NCI-H1694 (cell line): ENCODE data around the gene POP4.
"Not testable (repeated sequence)": the region's sequence is repeated elsewhere in the genome, so short reads cannot be mapped to it uniquely, and the experiment has no call there.

ENCODE experiments used
- DNase-seq: peaks from one replicate; lab custom pipeline; 2025; lab: John Stamatoyannopoulos, UW

Gene POP4

DNA sequence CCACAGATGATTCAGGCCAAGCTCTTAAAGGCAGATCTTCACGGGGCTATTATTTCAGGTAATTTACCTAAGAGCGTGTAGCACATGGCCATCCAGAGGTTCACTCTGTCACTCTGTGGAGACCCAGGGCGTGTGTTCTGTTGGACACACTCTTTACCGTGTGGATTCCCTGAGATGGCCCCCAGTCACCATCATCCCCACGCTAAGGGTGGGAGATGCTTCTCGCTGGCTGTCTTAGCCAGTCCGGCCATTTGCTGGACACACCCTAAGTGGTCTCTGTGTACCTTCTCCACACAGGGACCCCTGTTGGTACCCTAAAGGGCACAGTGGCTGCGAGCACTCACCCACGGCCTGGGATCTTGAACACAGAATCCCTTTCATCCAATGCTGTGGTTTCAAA lies 6.0 kb downstream of the POP4 start:
- no peak for DNase-seq

DNA sequence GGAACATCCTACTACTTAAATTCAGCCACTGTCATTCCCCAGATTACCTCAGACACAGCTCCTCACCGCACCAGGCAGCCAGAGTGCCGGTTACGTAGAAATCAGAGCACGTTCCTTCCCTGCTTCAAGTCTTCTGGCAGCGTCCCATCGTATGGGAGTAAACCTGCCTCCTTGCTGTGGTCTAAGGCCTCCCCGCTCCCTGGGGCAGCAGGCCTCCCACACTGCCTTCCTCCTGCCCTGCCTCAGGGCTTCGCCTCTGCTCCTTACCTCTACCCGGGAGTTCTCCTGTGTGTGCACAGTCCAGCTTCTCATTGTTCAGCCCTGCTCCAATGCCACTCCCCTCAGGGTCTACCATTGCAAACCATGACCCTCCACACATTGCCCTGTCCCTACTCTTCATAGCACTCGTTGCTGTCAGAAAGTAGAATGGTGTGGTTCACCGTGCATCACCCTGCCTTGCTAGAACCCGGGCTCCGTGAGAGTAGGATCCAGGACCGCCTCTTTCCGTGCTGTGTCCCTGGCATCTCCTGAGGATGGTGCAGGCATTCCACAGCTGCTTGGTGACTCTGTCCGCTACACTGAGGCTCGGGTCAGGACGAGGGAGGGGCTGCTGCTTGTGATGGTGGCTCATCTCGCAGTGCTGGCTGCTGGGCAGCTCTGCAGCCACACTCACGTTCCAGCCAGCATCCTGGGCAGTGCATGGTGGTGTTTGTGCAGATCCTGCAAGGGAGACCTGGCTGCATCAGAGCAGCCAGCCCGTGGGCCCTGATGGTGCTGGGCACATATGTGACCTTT lies 6.9 kb downstream of the POP4 start:
- no peak for DNase-seq

DNA sequence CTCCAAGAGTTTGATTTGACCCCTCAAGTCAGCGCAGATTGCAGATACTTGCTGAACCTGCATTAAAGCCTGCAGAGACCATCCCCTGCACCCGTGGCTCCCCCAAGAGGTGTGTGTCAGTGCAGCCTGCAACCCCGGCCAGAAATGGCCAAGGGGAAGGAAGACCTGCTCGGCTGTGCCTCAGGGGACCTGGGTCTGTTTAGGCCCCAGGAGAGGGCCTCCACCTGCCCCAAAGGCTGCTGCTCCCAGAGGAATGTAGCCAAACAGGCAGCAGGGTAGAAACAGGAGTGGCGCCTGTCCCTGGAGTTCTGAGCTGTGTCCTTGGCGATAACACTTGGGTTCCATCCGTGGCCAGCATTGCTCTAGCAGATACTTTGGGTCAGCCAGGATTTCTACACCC lies 8.0 kb downstream of the POP4 start:
- DNase-seq = no peak

DNA sequence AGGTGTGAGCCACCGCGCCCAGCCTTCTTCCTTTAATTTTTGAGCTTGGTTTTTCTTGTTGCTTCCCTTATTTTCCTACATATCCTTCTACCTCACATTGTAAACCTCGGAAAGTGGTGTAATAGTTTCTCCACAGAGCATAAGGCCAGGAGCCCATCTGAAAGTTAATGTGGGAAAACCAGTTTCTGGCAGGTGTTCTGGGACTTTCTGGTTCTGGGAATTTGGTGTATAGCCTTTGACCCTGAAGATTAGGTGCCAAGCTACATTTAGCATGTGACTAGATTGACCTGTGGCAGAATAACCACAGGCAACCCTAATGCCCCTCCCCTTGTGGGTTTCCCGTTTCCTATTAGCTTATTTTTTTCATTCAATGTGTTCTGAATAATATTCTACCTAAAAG lies 8.7 kb downstream of the POP4 start:
- DNase-seq = no peak

DNA sequence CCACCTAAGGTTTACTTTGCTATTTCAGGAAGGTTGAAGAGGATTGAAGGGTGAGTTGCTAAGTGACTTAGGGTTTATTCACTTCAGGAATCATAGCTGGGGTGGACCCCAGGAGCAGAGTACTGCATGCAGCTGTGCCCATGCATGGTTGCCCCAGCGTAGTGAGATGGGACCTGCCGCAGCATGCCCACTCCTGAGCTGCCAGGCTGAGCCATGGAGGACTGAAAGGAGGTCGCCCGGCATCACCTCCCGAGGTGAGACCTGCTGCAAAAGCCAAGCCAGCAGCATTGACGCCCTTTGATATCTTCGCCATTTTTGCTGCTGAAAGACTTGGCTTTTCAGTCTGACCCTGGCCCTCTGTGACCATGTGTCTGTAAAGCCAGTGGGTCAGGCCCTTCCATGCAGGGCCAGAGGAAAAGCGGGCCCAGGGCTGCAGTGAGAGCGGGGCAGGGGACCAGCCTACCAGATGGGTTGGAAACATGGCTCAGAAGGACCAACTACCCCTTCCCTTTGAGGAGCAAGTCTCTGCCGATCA lies 9.9 kb downstream of the POP4 start:
- no peak for DNase-seq

DNA sequence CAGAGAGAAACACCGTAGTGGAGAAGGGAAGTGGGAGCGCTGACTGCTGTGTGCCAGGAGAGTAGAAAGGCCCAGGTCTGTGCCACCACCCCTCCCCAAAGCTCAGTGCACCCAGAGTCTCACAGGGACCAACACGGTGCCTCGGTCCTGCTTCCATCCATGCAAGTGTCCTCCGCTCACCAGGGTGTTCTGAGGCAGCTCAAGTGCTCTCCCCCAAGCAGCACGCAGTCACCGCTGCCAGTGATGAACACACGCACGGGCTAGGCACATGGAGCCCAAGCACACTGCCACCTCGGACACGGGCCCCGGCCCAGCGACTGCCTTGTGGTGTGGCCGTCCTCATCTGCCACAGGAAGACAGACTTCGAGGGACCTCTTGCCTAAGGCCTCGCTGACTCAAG lies 10.5 kb downstream of the POP4 start:
- no peak for DNase-seq

DNA sequence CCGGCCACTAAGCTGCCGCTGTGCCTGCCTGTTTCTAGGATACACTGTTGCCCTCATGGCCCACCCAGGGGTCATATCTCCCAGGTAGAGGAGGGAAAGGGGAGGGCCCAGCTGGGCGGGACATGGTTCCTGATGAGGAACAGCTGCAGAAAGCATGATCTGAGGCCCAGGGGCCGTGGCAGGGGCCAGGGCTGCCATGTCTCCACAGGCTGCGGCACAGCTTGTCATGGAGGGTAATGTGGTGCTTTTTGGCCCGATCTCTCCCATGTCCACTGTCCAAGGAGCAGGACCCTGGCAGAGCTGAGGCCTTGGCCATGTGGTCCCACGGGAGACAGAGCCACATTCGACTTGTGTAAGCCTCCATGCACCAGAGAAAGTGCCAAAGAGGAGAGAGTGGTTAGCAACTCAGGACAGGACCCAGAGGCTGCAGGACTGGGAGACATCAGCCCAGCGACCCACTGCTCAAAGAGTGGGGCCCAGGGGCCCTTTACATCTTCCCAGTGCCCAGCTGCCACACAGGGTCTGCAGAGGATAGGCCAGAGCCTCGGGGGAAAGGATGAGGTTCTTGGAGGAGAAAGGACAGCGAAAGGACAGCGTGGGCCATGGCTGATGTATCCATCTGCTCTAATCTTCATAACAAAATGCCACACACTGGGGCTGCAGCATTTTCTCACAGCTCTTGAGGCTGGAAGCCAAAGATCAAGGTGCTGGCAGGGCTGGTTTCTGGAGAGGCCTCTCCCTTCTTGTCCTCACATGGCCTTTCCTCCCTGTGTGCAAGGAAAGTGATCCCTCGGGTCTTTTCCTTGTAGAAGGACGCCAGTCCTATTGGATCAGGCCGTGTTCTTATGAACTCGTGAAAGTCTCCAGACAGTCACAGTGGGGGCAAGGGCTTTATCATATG lies 11.5 kb downstream of the POP4 start:
- no peak for DNase-seq

DNA sequence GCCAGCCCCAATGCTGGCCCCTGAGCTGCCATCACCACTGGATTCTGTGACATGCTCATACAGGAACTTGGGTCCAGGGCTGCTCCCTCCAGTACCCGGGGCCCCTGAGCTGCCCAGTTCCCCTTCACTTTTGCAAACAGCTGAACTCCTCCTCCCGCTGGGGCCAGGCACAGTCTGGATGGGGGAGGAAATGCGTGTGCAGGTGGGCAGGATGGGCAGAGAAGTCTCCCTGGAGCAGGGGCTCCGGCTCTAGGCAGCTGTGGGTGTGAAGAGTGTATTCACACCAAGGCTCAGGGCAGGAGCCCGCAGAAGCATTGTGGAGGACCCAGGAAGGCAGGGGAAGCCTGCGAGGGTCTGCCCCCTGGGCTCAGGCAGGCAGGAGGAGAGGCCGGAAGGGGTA lies 12.4 kb downstream of the POP4 start:
- DNase-seq = no peak

DNA sequence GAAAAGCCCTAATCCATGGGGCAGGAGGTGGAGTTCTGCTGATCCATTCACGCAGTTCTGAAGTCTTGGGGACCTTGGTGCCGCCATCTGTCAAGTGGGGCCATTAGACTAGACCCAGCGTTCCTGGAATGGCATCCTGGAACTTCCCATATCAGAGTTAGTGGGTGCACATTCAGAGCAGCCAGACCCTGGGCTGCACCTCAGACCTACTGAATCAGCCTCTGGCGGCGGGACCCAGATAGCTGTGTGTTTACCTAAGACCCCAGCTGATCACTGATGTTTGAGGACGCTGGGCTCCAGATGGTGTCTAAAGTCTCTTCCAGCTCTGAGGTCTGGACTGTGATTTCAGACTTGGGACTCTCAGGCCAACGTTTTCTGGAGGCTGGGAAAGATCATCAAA lies 12.8 kb downstream of the POP4 start:
- no peak for DNase-seq

DNA sequence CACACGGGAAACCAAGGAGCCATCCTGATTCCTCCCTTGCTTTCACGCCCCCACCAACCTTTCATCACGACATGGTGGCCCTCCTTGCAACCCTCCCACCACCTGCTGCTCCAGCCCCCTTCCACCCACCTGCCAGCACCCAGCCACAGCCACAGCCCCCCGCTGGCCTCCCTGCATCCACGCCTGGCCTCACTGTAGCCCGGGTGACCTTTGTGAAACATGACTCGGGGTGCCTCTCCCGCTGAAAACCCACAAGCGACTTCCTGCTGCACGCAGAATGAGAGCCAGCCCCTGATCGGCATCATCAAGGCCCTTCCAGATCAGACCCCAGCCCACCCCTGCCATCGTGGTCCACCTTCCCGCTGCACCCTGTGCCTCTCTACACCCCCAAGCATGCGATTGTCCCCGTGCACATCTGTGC lies 14.9 kb downstream of the POP4 start:
- DNase-seq = no peak

DNA sequence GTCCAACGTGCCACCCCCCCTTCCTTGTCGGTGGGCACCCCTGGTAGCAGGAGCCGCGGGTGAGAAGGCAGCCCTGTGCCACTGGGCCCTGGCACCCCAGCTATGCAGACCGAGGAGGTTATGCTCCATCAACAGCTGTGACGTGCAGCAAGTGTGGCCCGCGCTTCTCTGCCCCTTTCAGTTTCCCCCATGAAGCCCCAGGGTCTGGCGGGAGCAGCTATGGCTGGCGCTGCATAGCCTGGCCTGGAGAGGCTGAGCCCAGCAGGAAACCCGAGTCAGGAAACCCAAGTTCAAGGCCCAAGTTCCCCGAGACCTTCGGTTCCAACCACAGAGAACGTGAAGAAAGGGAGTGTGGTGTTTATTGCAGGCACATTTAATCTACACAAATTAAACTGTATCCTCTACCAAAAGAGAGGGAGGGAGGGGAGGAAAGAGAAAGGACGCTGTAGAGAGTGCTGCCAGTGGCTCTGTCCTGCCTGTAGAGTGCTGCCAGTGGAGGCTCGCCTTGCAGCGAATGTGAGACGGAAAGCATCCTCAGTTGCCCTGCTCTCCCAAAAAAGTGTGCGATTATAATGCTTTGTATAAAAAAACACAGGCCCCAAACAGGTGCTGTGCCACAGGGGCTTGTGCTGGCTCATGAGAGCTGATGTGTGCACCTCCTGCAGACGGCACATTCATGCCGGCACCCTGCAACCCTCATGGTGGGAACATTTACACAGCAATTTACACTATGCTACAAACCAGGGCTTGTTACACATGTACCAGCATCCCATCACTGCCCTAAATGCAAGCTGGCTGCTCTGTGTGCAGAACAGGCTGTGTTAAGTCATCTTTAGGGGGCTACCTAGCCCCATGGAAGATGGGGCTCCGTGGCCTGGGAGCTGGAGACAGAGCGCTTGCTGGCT lies 16.3 kb downstream of the POP4 start:
- no peak for DNase-seq

DNA sequence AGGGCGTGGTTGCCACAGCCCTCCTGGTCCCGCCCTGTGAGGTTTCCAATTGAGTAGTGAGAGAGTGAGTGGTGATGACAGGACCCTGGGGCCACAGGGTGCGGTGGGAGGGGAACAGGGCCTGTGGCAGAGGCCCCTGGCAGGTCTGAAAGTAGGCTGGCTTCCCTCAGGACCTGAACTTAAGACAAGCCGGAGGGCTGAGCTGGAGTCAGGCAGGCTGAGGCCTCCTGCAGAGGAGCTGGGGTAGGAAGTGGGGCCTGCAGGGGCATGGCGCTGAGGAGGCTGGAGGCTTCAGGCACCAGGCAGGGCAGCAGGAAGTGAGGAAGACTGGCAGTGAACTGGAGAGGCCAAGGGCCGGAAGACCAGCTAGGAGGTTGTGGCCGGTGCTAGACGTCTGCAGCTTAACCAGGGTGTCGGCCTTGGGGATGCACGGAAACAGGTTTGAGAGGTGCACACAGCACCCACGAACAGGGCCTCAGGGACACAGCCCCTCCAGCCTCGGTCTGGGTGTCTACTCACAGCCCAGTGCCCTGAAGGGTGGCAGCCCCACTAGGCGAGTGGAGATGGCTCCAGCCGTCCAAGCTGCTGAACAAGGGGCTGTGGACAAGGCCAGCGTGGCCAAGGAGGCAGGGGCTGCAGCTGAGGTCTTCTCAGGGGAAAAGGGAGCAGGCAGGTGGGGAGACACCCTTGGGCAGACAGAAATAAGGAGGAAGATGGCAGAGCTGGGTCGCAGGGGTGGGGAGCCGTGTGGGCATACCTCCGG lies 17.8 kb downstream of the POP4 start:
- DNase-seq = no peak

DNA sequence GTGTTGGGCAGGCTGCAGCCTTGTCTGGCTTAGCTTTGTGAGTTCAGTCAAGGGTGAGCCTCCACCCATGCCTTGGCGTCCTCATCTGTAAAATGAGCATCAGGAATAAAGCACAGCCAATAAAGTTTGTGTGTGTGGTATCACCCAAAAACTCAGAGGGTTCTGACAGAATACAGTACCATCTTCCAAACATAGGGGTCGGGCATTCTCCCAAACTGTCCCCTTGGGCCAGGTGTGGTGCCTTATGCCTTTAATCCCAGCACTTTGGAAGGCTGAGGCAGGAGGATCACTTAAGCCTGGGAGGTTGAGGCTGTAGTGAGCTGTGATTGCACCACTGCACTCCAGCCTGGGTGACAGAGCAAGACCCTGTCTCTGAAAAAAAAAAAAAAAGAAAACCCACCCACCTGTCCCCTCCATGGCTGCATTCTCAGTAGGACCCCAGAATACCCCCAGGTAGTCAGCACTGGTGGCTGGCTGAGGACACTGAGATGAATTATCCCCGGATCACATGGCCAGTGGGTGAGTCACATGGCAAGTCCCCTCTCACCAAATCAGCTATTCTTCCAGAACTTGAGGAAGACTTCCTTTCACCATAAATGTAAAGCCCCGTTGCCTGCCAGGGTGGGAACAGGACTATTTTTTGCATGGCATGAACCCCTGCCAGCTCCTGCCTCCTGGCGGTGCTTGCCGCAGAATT lies 18.6 kb downstream of the POP4 start:
- no peak for DNase-seq

DNA sequence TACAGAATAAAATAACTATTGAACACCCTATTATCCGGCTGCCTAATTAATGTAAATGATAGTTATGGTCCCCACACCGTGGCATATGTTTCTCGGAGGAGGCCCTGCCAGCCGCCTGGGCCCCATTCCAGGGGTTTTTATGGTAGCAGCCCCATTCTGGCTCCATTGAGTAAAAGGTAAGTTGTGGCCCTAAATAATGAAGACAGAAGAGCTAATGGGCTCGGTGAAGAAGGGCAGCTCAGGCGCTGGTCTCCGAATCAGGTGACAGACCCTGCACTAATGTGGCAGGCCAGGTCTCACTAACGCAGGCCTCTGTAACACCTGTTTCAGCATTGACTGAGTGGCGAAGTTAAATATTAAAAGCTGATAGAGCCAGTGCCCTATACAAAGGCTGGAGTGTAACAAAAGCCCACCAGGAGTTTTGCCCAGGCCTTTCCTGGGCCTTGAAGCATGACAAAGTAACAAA lies 19.1 kb downstream of the POP4 start:
- DNase-seq = no peak

DNA sequence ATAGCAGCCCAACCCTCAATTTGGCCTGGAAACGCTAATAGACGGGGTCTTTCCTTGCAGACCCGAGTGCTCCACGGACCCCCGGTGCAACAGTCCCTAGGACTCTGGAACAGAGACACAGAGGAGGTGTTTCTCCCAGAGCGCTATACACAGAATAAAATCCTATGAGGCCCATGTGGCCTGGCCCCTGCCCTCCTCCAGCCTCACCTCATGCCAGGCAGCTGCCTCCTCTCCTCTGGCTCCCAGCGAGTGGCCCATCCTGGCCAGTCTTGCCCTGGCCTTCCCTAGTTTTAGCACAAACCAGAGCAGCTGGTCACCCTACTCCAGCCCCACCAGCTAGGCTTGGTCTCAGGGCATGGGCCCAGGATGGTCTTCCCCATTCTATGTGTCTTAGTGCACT lies 20.3 kb downstream of the POP4 start:
- DNase-seq = no peak

DNA sequence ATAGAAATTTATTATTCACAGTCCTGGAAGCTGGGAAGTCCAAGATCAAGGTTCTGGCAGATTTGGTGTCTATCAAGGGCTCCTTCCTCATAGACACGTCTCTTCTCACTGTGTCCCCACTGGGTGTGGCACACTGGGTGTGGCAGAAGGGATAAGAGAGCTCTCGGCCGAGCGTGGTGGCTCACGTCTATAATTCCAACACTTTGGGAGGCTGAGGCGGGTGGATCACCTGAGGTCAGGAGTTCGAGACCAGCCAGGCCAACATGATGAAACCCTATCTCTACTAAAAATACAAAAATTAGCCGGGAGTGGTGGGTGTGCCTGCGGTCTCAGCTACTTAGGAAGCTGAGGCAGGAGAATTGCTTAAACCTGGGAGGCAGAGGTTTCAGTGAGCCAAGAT lies 20.7 kb downstream of the POP4 start:
- DNase-seq = not testable (repeated sequence)

DNA sequence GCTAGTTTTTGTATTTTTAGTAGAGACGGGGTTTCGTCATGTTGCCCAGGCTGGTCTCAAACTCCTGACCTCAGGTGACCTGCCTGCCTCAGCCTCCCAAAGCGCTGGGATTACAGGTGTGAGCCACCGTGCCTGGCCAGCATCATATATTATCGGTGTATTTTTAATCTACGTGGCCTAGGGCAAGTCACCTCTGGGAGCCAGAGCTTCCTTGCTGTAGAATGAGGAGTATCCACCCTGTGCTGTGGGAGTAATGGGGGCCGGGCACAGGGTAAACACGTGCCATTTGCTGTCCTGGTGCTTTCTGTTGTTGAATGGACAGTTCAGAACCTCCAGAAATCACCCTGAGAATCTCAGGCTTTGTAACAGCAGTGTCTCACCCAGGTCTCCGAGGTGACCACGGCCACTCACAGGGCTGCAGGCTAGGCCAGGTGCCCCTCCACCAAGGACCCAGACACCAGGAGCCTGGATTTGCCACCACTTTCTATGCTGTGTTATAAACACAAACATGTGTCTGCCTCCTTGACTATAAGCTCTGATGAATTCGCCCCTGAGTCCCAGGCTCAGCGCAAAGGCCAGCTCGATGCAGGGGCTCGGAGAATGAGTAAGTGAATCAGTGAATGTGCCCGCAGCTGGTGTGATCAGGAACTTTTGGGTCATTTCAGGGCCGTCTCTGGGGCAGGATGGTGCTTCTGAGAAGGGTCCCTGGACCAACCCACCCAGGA lies 22.7 kb downstream of the POP4 start:
- no peak for DNase-seq

DNA sequence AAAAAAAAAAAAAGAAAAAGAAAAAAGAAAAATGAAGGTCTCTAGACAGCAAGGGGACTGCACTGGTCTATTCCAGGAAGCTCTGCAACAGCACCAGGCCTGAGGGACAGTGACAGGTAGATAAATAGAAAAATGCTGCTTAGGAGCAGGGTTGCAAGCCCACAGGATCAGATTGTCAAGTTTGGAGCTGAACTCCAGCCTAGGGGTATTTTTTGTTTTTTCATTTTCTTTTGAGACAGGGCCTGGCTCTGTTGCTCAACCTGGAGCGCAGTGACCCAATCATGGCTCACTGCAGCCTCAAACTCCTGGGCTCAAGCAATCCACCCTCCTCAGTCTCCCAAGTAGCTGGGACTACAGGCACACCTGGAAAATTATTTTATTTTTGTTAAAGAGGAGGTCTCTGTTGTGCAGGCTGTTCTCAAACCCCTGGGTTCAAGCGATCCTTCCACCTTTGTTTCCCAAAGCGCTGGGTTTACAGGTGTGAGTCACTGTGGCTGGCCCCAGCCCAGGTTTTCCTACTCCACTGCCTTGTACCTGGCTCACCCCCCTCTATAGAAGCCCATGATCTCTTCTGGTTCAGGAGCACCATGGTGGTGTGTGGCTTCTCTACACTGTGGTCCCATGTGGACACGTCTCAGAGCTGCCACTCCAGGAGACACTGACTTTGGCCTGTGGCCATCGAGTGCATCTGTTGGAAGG lies 23.9 kb downstream of the POP4 start:
- no peak for DNase-seq

DNA sequence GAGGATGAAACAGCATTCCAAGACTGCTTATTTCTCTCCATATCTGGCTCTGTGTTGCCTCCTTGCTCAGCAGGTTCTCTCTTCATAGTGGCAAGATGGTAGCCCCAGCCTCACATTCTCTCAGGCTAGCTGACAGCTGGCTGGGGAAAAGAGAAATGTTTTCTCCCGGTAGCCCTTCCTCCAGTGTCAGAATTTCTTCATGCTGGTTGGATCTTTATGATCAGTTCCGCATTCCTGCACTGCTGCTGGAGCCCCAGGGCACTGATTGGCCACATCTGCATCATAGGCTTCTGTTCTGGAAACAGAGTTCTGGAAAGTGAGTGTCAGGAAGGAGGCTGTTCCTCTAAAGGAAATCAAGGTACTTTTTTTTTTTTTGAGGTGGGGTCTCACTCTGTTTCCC lies 24.6 kb downstream of the POP4 start:
- DNase-seq = no peak
